Measurements from ENCODE around the gene HS6ST3. TPM values are rescaled to one million over a fixed set of nuclear protein-coding genes. Genes with fewer than 3 reads are reported as not detected.

HS6ST3 gene
- total and polyA plus RNA-seq, 2 donors from 2014 or later: 0.47 to 1.2 TPM

DNA sequence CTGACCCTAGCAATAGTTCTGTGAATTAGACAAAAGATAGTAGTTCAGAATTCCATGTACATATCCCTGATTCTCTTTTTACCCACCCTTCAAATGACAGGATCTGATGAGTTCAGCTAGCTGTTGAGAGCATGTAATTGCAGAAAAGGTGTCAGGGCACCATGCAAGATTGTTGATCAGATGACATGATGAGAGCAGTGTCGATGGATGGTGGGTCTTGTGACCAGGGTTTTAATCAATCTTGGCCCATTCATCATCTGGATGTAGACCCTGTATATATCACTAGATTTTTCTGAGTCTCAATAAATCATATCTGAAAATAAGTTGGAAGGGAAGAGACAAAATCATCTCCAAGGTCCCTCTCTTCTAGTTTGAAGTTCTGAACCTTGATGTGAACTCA, 525.3 kb downstream of the HS6ST3 start:
- no peak overlapping the region for H3K9ac ChIP-seq (ENCODE audit: low read length in 3 of 3)
- DNase-seq (no peak), FAIRE-seq (no peak)
- H3K4me3 ChIP-seq (ENCODE audit: low read length in 3 of 3): no peak overlapping the region
- TF ChIP-seq, protein P1, sequence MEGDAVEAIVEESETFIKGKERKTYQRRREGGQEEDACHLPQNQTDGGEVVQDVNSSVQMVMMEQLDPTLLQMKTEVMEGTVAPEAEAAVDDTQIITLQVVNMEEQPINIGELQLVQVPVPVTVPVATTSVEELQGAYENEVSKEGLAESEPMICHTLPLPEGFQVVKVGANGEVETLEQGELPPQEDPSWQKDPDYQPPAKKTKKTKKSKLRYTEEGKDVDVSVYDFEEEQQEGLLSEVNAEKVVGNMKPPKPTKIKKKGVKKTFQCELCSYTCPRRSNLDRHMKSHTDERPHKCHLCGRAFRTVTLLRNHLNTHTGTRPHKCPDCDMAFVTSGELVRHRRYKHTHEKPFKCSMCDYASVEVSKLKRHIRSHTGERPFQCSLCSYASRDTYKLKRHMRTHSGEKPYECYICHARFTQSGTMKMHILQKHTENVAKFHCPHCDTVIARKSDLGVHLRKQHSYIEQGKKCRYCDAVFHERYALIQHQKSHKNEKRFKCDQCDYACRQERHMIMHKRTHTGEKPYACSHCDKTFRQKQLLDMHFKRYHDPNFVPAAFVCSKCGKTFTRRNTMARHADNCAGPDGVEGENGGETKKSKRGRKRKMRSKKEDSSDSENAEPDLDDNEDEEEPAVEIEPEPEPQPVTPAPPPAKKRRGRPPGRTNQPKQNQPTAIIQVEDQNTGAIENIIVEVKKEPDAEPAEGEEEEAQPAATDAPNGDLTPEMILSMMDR (IDR thresholded peaks at IDR 0.05; ENCODE audit: borderline replicate concordance, extremely low read depth, insufficient read depth): no peak
- no peaks in the 10 kb centered on the region for H3K36me3 ChIP-seq (ENCODE audit: control insufficient read depth in 2 of 3, insufficient read depth in 3 of 3, low read length in 3 of 3)
- intact Hi-C loops (cut with DNase I): no loop called here
- H3K27me3 ChIP-seq (ENCODE audit: control insufficient read depth, insufficient read depth, low read length): no peaks in the 10 kb centered on the region
- H3K27ac ChIP-seq (ENCODE audit: low read depth in 2 of 2, low read length in 2 of 2): no peak overlapping the region
- H3K9me3 ChIP-seq (ENCODE audit: control insufficient read depth in 2 of 3, insufficient read depth in 1 of 3, low read length in 3 of 3): no peaks in the 10 kb centered on the region
- no peaks in the 10 kb centered on the region for H3K4me1 ChIP-seq (ENCODE audit: control insufficient read depth in 2 of 3, insufficient read depth in 2 of 3, low read depth in 1 of 3, low read length in 3 of 3)

DNA sequence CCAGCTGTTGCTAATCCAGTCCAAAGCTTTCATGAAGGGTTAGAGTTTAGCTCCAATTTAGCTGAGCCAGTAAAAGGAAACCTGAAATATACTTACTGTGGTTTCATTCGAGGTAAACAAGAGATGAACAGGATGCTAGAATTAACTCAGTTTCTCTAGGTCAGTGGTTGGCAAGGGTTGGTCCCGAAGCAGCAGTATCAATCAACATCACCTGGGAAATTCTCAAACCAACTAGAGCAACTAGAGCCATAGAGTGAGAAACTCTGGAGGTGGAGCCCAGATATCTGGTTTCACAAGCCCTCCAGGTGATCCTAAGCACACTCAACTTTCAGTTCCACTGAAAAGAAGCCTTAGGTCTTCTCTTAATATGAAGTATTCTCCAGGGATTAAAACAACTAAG, 527.6 kb downstream of the HS6ST3 start:
- intact Hi-C loops (cut with DNase I): no loop called here
- Histone ChIP-seq H3K9ac (ENCODE audit: low read length in 3 of 3) (no peak overlapping the region), H3K4me3 (ENCODE audit: low read length in 3 of 3) (no peak overlapping the region), H3K36me3 (ENCODE audit: control insufficient read depth in 2 of 3, insufficient read depth in 3 of 3, low read length in 3 of 3) (no peaks in the 10 kb centered on the region), H3K4me1 (ENCODE audit: control insufficient read depth in 2 of 3, insufficient read depth in 2 of 3, low read depth in 1 of 3, low read length in 3 of 3) (no peaks in the 10 kb centered on the region), H3K27me3 (ENCODE audit: control insufficient read depth, insufficient read depth, low read length) (no peaks in the 10 kb centered on the region), H3K9me3 (ENCODE audit: control insufficient read depth in 2 of 3, insufficient read depth in 1 of 3, low read length in 3 of 3) (no peaks in the 10 kb centered on the region), H3K27ac (ENCODE audit: low read depth in 2 of 2, low read length in 2 of 2) (no peak overlapping the region)
- DNase-seq (no peak), FAIRE-seq (no peak)
- TF ChIP-seq, protein P1 (IDR thresholded peaks at IDR 0.05; ENCODE audit: borderline replicate concordance, extremely low read depth, insufficient read depth): no peak

GRCh38 chr13:96621634-96622183, 531.8 kb downstream of the HS6ST3 start:
- Histone ChIP-seq H3K27ac (ENCODE audit: low read depth in 2 of 2, low read length in 2 of 2) (no peak overlapping the region), H3K4me3 (ENCODE audit: low read length in 3 of 3) (no peak overlapping the region), H3K36me3 (ENCODE audit: control insufficient read depth in 2 of 3, insufficient read depth in 3 of 3, low read length in 3 of 3) (no peaks in the 10 kb centered on the region), H3K4me1 (ENCODE audit: control insufficient read depth in 2 of 3, insufficient read depth in 2 of 3, low read depth in 1 of 3, low read length in 3 of 3) (no peaks in the 10 kb centered on the region), H3K9me3 (ENCODE audit: control insufficient read depth in 2 of 3, insufficient read depth in 1 of 3, low read length in 3 of 3) (no peaks in the 10 kb centered on the region), H3K27me3 (ENCODE audit: control insufficient read depth, insufficient read depth, low read length) (no peaks in the 10 kb centered on the region), H3K9ac (ENCODE audit: low read length in 3 of 3) (no peak overlapping the region)
- FAIRE-seq (no peak), DNase-seq (no peak)
- TF ChIP-seq, protein P1 (IDR thresholded peaks at IDR 0.05; ENCODE audit: borderline replicate concordance, extremely low read depth, insufficient read depth): no peak
- intact Hi-C loops (cut with DNase I): no loop called here

- Histone ChIP-seq H3K27ac (ENCODE audit: low read depth in 2 of 2, low read length in 2 of 2) (no peak overlapping the region), H3K9ac (ENCODE audit: low read length in 3 of 3) (no peak overlapping the region), H3K27me3 (ENCODE audit: control insufficient read depth, insufficient read depth, low read length) (no peaks in the 10 kb centered on the region), H3K9me3 (ENCODE audit: control insufficient read depth in 2 of 3, insufficient read depth in 1 of 3, low read length in 3 of 3) (no peaks in the 10 kb centered on the region), H3K4me3 (ENCODE audit: low read length in 3 of 3) (no peak overlapping the region), H3K36me3 (ENCODE audit: control insufficient read depth in 2 of 3, insufficient read depth in 3 of 3, low read length in 3 of 3) (no peaks in the 10 kb centered on the region), H3K4me1 (ENCODE audit: control insufficient read depth in 2 of 3, insufficient read depth in 2 of 3, low read depth in 1 of 3, low read length in 3 of 3) (no peaks in the 10 kb centered on the region)
- TF ChIP-seq, protein P1 (IDR thresholded peaks at IDR 0.05; ENCODE audit: borderline replicate concordance, extremely low read depth, insufficient read depth): no peak
- FAIRE-seq (no peak), DNase-seq (no peak)
- intact Hi-C loops (cut with DNase I): no loop called here
These were observed 539.4 kb downstream of the HS6ST3 start for GRCh38 chr13:96629331-96629730.
